ENCODE data around the gene DNAJC8. TPM values are rescaled to one million over a fixed set of nuclear protein-coding genes. Genes with fewer than 3 reads are reported as not detected.

Gene DNAJC8
- total and polyA plus RNA-seq, 10 of the 15 experiments (the other 5 are each of a cell fraction or from before 2014, with no cell fraction given) = 91.2 to 296 (median 152) TPM

DNA sequence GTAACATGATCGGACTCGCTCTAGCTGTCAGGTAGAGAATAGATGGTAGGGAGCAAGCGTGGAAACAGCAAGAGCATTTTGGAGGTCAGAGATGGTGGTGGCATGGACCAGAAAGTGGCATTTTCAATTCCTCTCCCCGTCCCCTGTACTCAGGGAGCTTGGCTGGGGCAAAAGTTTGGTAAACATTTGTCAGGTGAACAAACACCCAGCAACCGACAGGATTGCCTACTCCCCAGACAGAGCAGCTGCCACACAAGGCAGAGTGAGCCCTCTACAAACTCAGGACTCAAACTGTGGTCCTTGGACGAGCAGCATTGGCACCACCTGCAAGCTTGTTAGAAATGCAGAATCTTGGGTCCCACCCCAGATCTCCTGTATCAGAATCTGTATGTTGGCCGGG is 70.7 kb downstream of the DNAJC8 start:
- intact Hi-C loops (cut with micrococcal nuclease; ENCODE audit: unreplicated experiment) = no loop called here
- Histone ChIP-seq H3K79me2 (ENCODE audit: control insufficient read depth, insufficient read depth, low read length) (no peaks in the 10 kb centered on the region; the same call in 1 of the 2 replicates), H3K4me2 (ENCODE audit: control insufficient read depth, insufficient read depth) (no peak overlapping the region), H3K4me1 (ENCODE audit: control insufficient read depth, insufficient read depth, low read length) (no peaks in the 10 kb centered on the region; the same call in 1 of the 2 replicates), H4K20me1 (ENCODE audit: control insufficient read depth, insufficient read depth) (no peaks in the 10 kb centered on the region; the same call in 1 of the 2 replicates), H3K9ac (ENCODE audit: control insufficient read depth, insufficient read depth, low read length) (no peak overlapping the region), H3K4me3 (no peak overlapping the region), H3K27me3 (replicated peaks in 1 of 2; ENCODE audit: control insufficient read depth in 2 of 2, insufficient read depth in 2 of 2, low read length in 1 of 2) (no peaks in the 10 kb centered on the region), H3K36me3 (ENCODE audit: control insufficient read depth in 2 of 2, insufficient read depth in 2 of 2, low read length in 1 of 2) (peaks cover 0 to 7% of the 10 kb centered on the region in 2 experiments; a peak in 2 of 4 replicates), H3K9me3 (replicated peaks; ENCODE audit: control insufficient read depth, insufficient read depth, low read length) (no peaks in the 10 kb centered on the region; the same call in 2 of the 3 replicates), H2AFZ (ENCODE audit: control insufficient read depth, low read depth, low read length) (no peak overlapping the region), H3K27ac (ENCODE audit: control insufficient read depth, insufficient read depth) (no peak overlapping the region)
- TF ChIP-seq NBN (IDR thresholded peaks at IDR 0.05) = no peak
- TF ChIP-seq, protein P1, sequence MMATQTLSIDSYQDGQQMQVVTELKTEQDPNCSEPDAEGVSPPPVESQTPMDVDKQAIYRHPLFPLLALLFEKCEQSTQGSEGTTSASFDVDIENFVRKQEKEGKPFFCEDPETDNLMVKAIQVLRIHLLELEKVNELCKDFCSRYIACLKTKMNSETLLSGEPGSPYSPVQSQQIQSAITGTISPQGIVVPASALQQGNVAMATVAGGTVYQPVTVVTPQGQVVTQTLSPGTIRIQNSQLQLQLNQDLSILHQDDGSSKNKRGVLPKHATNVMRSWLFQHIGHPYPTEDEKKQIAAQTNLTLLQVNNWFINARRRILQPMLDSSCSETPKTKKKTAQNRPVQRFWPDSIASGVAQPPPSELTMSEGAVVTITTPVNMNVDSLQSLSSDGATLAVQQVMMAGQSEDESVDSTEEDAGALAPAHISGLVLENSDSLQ (IDR thresholded peaks at IDR 0.05) = no peak
- TF ChIP-seq SMAD1 (IDR thresholded peaks at IDR 0.05; ENCODE audit: low read depth, partially characterized antibody) = no peak
- TF ChIP-seq TAF1 (IDR thresholded peaks at IDR 0.05; ENCODE audit: borderline replicate concordance, low read depth, low read length) = no peak
- no peak for TF ChIP-seq ZNF207 (IDR thresholded peaks at IDR 0.05; ENCODE audit: borderline replicate concordance)
- TF ChIP-seq, protein P2, sequence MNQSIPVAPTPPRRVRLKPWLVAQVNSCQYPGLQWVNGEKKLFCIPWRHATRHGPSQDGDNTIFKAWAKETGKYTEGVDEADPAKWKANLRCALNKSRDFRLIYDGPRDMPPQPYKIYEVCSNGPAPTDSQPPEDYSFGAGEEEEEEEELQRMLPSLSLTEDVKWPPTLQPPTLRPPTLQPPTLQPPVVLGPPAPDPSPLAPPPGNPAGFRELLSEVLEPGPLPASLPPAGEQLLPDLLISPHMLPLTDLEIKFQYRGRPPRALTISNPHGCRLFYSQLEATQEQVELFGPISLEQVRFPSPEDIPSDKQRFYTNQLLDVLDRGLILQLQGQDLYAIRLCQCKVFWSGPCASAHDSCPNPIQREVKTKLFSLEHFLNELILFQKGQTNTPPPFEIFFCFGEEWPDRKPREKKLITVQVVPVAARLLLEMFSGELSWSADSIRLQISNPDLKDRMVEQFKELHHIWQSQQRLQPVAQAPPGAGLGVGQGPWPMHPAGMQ (IDR thresholded peaks at IDR 0.05; ENCODE audit: borderline replicate concordance) = no peak
- no peak for TF ChIP-seq SREBF2 (IDR thresholded peaks at IDR 0.05; ENCODE audit: low read length)
- no peak for TF ChIP-seq PAX5 (IDR thresholded peaks at IDR 0.05; ENCODE audit: borderline replicate concordance, low read depth, low read length)
- TF ChIP-seq, protein P3, sequence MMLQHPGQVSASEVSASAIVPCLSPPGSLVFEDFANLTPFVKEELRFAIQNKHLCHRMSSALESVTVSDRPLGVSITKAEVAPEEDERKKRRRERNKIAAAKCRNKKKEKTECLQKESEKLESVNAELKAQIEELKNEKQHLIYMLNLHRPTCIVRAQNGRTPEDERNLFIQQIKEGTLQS (IDR thresholded peaks at IDR 0.05; ENCODE audit: borderline replicate concordance, extremely low read depth, low read depth, low read length) = no peak
- DNase-seq (ENCODE audit: low read depth, low spot score) (no peak), FAIRE-seq (no peak), ATAC-seq (no peak; the same call in 2 of the 3 replicates)
- no TSS peak for BruUV-seq (replicated peaks)
- ChIA-PET SMC1A (ENCODE audit: uncharacterized antibody, unreplicated experiment) (interaction anchor here (0.6 to 4.8 kb wide), 7 partner anchors 7 to 84 kb away, joined by 3 to 33 read pairs (median 4); no protein-coding TSS in a partner anchor), CTCF (interaction anchor here (1.1 to 2.1 kb wide), 7 partner anchors 14 to 74 kb away, joined by 3 to 10 read pairs (median 6); partner anchors contain the start of gene EYA3), POLR2A (interaction anchor here (1.1 to 2.8 kb wide), 2 partner anchors 14 to 47 kb away, joined by 3 to 9 read pairs; no protein-coding TSS in a partner anchor), RAD21 (ENCODE audit: unreplicated experiment) (interaction anchor here (2.7 kb wide), 1 partner anchor 8 kb away, joined by 13 read pairs; no protein-coding TSS in a partner anchor)
- in situ Hi-C loops (cut with MboI) = no loop called here
- WGBS (ENCODE audit: insufficient coverage, insufficient replicate concordance, low lambda C conversion rate, missing lambda C conversion rate) = 86% methylated on average over 7 of the region's 7 CpGs

All from GM12878 (cell line).